GM12878 (cell line): ENCODE measurements around the gene PLAC1.

Source experiments
- CREM ChIP-seq: IDR thresholded peaks from 2 replicates; pipeline ENCODE4 v1.6.1; 2014; ENCODE audit warnings: antibody characterized with exemption, low read depth
- POLR2A ChIP-seq: IDR thresholded peaks from 2 replicates; pipeline ENCODE4 v1.6.1; 2011; ENCODE audit warnings: low read depth, mild to moderate bottlenecking, low read length
- POLR2AphosphoS5 ChIP-seq: IDR thresholded peaks from 2 replicates; pipeline ENCODE4 v1.6.1; 2011; ENCODE audit warnings: mild to moderate bottlenecking, low read length, inconsistent platforms
- RAD21 ChIP-seq: IDR thresholded peaks from 2 replicates; pipeline ENCODE4 v1.6.1; 2011; ENCODE audit warnings: mild to moderate bottlenecking, low read depth, low read length, moderate library complexity; ENCODE audit not compliant: insufficient read depth

GRCh38 chrX:134628663-134629062, 29.6 kb downstream of the PLAC1 start:
- no peak for TF ChIP-seq POLR2AphosphoS5
- TF ChIP-seq POLR2A: no peak
- no peak for TF ChIP-seq RAD21
- no peak for TF ChIP-seq CREM
